Liver (tissue), 3 donors: ENCODE measurements around the gene MAPK6.

Experiments
- ATF3 ChIP-seq: IDR thresholded peaks from 2 replicates; pipeline ENCODE4 v1.6.1; 2016; ENCODE audit warnings: antibody characterized with exemption
- CTCF ChIP-seq: fragments of 150-350 bp; IDR thresholded peaks from 2 replicates; pipeline ENCODE4 v1.5.1; 2017; ENCODE audit warnings: improper control_type of control experiment, low read depth, low read length; ENCODE audit not compliant: missing input control
- EGR1 ChIP-seq, 2 donors: IDR thresholded peaks; 2 replicates each; pipeline ENCODE4 v1.6.1; 2016 to 2018; ENCODE audit warnings: antibody characterized with exemption in 2 of 2, low read depth in 2 of 2
- GABPA ChIP-seq, 2 donors: IDR thresholded peaks in 1 of 2; conservative IDR thresholded peaks in 1 of 2; 2 replicates each; pipeline ENCODE4 v1.6.1; 2016; ENCODE audit warnings: antibody characterized with exemption in 2 of 2, mild to moderate bottlenecking in 1 of 2, moderate library complexity in 1 of 2
- HNF4G ChIP-seq: IDR thresholded peaks from 2 replicates; pipeline ENCODE4 v1.6.1; 2016; ENCODE audit warnings: antibody characterized with exemption
- JUND ChIP-seq, 2 donors: IDR thresholded peaks; 2 replicates each; pipeline ENCODE4 v1.6.1; 2016; ENCODE audit warnings: antibody characterized with exemption in 2 of 2
- MAX ChIP-seq: IDR thresholded peaks from 2 replicates; pipeline ENCODE4 v1.6.1; 2016; ENCODE audit warnings: antibody characterized with exemption
- NR2F2 ChIP-seq: IDR thresholded peaks from 2 replicates; pipeline ENCODE4 v1.6.1; 2016; ENCODE audit warnings: antibody characterized with exemption
- RAD21 ChIP-seq, 2 donors: IDR thresholded peaks; 2 replicates each; pipeline ENCODE4 v1.6.1; 2016; ENCODE audit warnings: antibody characterized with exemption in 2 of 2, mild to moderate bottlenecking in 2 of 2
- REST ChIP-seq: IDR thresholded peaks from 2 replicates; pipeline ENCODE4 v1.6.1; 2016; ENCODE audit warnings: antibody characterized with exemption, mild to moderate bottlenecking
- RXRA ChIP-seq, 2 donors: IDR thresholded peaks; 2 replicates each; pipeline ENCODE4 v1.6.1; 2017 to 2018; ENCODE audit warnings: antibody characterized with exemption in 2 of 2, mild to moderate bottlenecking in 1 of 2
- SP1 ChIP-seq: IDR thresholded peaks from 2 replicates; pipeline ENCODE4 v1.6.1; 2018; ENCODE audit warnings: antibody characterized with exemption, mild to moderate bottlenecking
- YY1 ChIP-seq: IDR thresholded peaks from 2 replicates; pipeline ENCODE4 v1.6.1; 2016; ENCODE audit warnings: antibody characterized with exemption, mild to moderate bottlenecking
- ZBTB33 ChIP-seq: IDR thresholded peaks from 2 replicates; pipeline ENCODE4 v1.6.1; 2016; ENCODE audit warnings: antibody characterized with exemption
- donor health status: healthy.
- donor health status: healthy.

- TF ChIP-seq CTCF (no peak), SP1 (no peak), GABPA (IDR thresholded peaks at IDR 0.05 in 1 of 2, conservative IDR thresholded peaks at IDR 0.05 in 1 of 2) (no peak), NR2F2 (no peak), RAD21 (IDR thresholded peaks at IDR 0.05) (no peak), REST (no peak), RXRA (IDR thresholded peaks at IDR 0.05) (no peak), HNF4G (no peak), YY1 (no peak), JUND (IDR thresholded peaks at IDR 0.05) (peak in 1 of 2 donors; percentile 30), MAX (no peak), ATF3 (no peak), EGR1 (IDR thresholded peaks at IDR 0.05; ENCODE audit: low read depth in 2 of 2) (no peak), ZBTB33 (no peak)
These were observed 35.4 kb downstream of the MAPK6 start for GRCh38 chr15:52054381-52054780.
